Neuronal stem cell (in vitro differentiated cells): ENCODE measurements around the gene TBXAS1.

ENCODE experiments used
- DNase-seq: peaks from one replicate; pipeline ENCODE4 v3.0.0-alpha.2; 2013; ENCODE audit warnings: low spot score
- H2AFZ ChIP-seq: one replicate; pipeline ENCODE4 v1.6.1; 2013; ENCODE audit warnings: mild to moderate bottlenecking, low read length, inconsistent platforms
- H2AK5ac ChIP-seq: 2 replicates; pipeline ENCODE4 v1.6.1; 2013; ENCODE audit warnings: low read depth, mild to moderate bottlenecking, inconsistent platforms, low read length, moderate library complexity, mixed read lengths
- H2BK120ac ChIP-seq: 2 replicates; pipeline ENCODE4 v1.6.1; 2013; ENCODE audit warnings: low read depth, mild to moderate bottlenecking, inconsistent platforms, low read length, moderate library complexity, mixed read lengths
- H2BK12ac ChIP-seq: one replicate; pipeline ENCODE4 v1.6.1; 2013; ENCODE audit warnings: low read length, inconsistent platforms
- H2BK15ac ChIP-seq: 2 replicates; pipeline ENCODE4 v1.6.1; 2013; ENCODE audit warnings: mild to moderate bottlenecking, low read length, inconsistent platforms, mixed read lengths
- H2BK5ac ChIP-seq: one replicate; pipeline ENCODE4 v1.6.1; 2013; ENCODE audit warnings: inconsistent platforms, mild to moderate bottlenecking, low read length, moderate library complexity
- H3K14ac ChIP-seq: one replicate; pipeline ENCODE4 v1.6.1; 2013; ENCODE audit warnings: low read length, inconsistent platforms
- H3K18ac ChIP-seq: 2 replicates; pipeline ENCODE4 v1.6.1; 2013; ENCODE audit warnings: low read length, inconsistent platforms
- H3K23ac ChIP-seq: 2 replicates; pipeline ENCODE4 v1.6.1; 2013; ENCODE audit warnings: low read depth, mild to moderate bottlenecking, mixed read lengths, low read length, inconsistent platforms; ENCODE audit not compliant: poor library complexity
- H3K27ac ChIP-seq: replicated peaks from 3 replicates; pipeline ENCODE4 v1.5.1; 2013; ENCODE audit warnings: low read length, inconsistent platforms
- H3K27me3 ChIP-seq, 3 experiments: 2 replicates each; pipeline ENCODE4 v1.6.1; 2013; ENCODE audit warnings: low read length in 3 of 3, mild to moderate bottlenecking in 2 of 3, inconsistent platforms in 1 of 3, low read depth in 1 of 3, mixed read lengths in 1 of 3, moderate library complexity in 1 of 3; ENCODE audit not compliant: control insufficient read depth in 3 of 3, insufficient read depth in 3 of 3
- H3K36me3 ChIP-seq, 2 donors: replicated peaks in 1 of 2; 2 replicates each; pipeline ENCODE4 v1.6.1; 2013; ENCODE audit warnings: low read length in 2 of 2; ENCODE audit not compliant: control insufficient read depth in 2 of 2, insufficient read depth in 2 of 2
- H3K4ac ChIP-seq: 2 replicates; pipeline ENCODE4 v1.6.1; 2013; ENCODE audit warnings: inconsistent platforms, mild to moderate bottlenecking, low read length, moderate library complexity
- H3K4me1 ChIP-seq, 2 donors: 1 replicate in 1 of 2; 2 replicates in 1 of 2; pipeline ENCODE4 v1.6.1; 2013; ENCODE audit warnings: low read length in 2 of 2, low read depth in 1 of 2; ENCODE audit not compliant: control insufficient read depth in 2 of 2, insufficient read depth in 1 of 2
- H3K4me2 ChIP-seq: one replicate; pipeline ENCODE4 v1.6.1; 2013; ENCODE audit warnings: mild to moderate bottlenecking, low read length, inconsistent platforms; ENCODE audit not compliant: insufficient read depth, poor library complexity, severe bottlenecking
- H3K4me3 ChIP-seq, 2 donors: 2 replicates each; pipeline ENCODE4 v1.5.1; 2013; ENCODE audit warnings: low read length in 2 of 2, mild to moderate bottlenecking in 2 of 2, inconsistent platforms in 1 of 2, moderate library complexity in 1 of 2
- H3K79me1 ChIP-seq: one replicate; pipeline ENCODE4 v1.6.1; 2013; ENCODE audit warnings: low read depth, mild to moderate bottlenecking, inconsistent platforms, low read length, moderate library complexity
- H3K9ac ChIP-seq: one replicate; pipeline ENCODE4 v1.6.1; 2013; ENCODE audit warnings: mild to moderate bottlenecking, low read depth, low read length, inconsistent platforms; ENCODE audit not compliant: poor library complexity
- H3K9me3 ChIP-seq, 2 donors: replicated peaks in 1 of 2; 2 replicates each; pipeline versions ENCODE3 to v1.6.1; 2013; ENCODE audit warnings: low read length in 2 of 2, mild to moderate bottlenecking in 2 of 2, inconsistent platforms in 1 of 2, low read depth in 1 of 2, mixed read lengths in 1 of 2, moderate library complexity in 1 of 2; ENCODE audit not compliant: control insufficient read depth in 2 of 2, insufficient read depth in 1 of 2
- H4K8ac ChIP-seq: one replicate; pipeline ENCODE4 v1.6.1; 2013; ENCODE audit warnings: low read depth, mild to moderate bottlenecking, inconsistent platforms, low read length, moderate library complexity
- H4K91ac ChIP-seq: one replicate; pipeline ENCODE4 v1.6.1; 2013; ENCODE audit warnings: low read length, low read depth, mild to moderate bottlenecking, inconsistent platforms; ENCODE audit not compliant: poor library complexity
- WGBS, 2 donors: extraction: QIAGEN DNeasy Blood & Tissue Kit; methylation state at CpG; one replicate each; pipeline ENCODE4 v1.1.7; 2013; ENCODE audit warnings: missing lambda C conversion rate in 2 of 2, mixed read lengths in 1 of 2; ENCODE audit not compliant: insufficient read length in 2 of 2, insufficient replicate concordance in 1 of 2; ENCODE audit errors: extremely low coverage in 2 of 2; 5-methylcytosine and 5-hydroxymethylcytosine counted together

The TBXAS1 gene

GRCh38 chr7:139976055-139976837, 147.2 kb downstream of the TBXAS1 start:
- no peak overlapping the region for H2BK12ac ChIP-seq
- no peak overlapping the region for H4K8ac ChIP-seq
- no peak overlapping the region for H2AFZ ChIP-seq
- no peak for DNase-seq
- no CpG with 5 or more reads among the region's 11 CpGs for whole genome bisulfite sequencing, 2 donors
- no peak overlapping the region for H2BK15ac ChIP-seq
- no peak overlapping the region for H3K14ac ChIP-seq
- H3K27ac ChIP-seq, result no peak overlapping the region
- no peak overlapping the region for H3K9ac ChIP-seq
- H3K4me3 ChIP-seq, result no peak overlapping the region
- H2AK5ac ChIP-seq, result no peak overlapping the region
- no peak overlapping the region for H3K4ac ChIP-seq
- peaks cover 0 to 4% (median 0%) of the 10 kb centered on the region in 3 experiments for H3K27me3 ChIP-seq
- no peak overlapping the region for H4K91ac ChIP-seq
- no peak overlapping the region for H3K23ac ChIP-seq
- H3K79me1 ChIP-seq, result no peaks in the 10 kb centered on the region
- H3K4me1 ChIP-seq, result peaks cover 0 to 18% of the 10 kb centered on the region in 2 donors
- no peak overlapping the region for H2BK120ac ChIP-seq
- no peak overlapping the region for H3K18ac ChIP-seq
- no peaks in the 10 kb centered on the region for H3K9me3 ChIP-seq
- no peaks in the 10 kb centered on the region for H3K36me3 ChIP-seq
- H3K4me2 ChIP-seq, result no peak overlapping the region
- no peak overlapping the region for H2BK5ac ChIP-seq

GRCh38 chr7:139976838-139977656, 148.0 kb downstream of the TBXAS1 start:
- Histone ChIP-seq H2BK12ac (no peak overlapping the region), H2AK5ac (no peak overlapping the region), H4K8ac (no peak overlapping the region), H3K27me3 (peaks cover 0 to 4% (median 0%) of the 10 kb centered on the region in 3 experiments), H2BK120ac (no peak overlapping the region), H3K18ac (no peak overlapping the region), H3K4ac (no peak overlapping the region), H3K4me1 (peaks cover 0 to 12% of the 10 kb centered on the region in 2 donors), H2BK5ac (no peak overlapping the region), H3K36me3 (no peaks in the 10 kb centered on the region), H3K4me2 (no peak overlapping the region), H2AFZ (no peak overlapping the region), H3K9me3 (no peaks in the 10 kb centered on the region), H4K91ac (no peak overlapping the region), H3K23ac (no peak overlapping the region), H3K27ac (no peak overlapping the region), H3K14ac (no peak overlapping the region), H3K79me1 (no peaks in the 10 kb centered on the region), H3K9ac (no peak overlapping the region), H3K4me3 (no peak overlapping the region), H2BK15ac (no peak overlapping the region)
- no peak for DNase-seq
- no CpG with 5 or more reads among the region's 17 CpGs for WGBS, 2 donors

DNA sequence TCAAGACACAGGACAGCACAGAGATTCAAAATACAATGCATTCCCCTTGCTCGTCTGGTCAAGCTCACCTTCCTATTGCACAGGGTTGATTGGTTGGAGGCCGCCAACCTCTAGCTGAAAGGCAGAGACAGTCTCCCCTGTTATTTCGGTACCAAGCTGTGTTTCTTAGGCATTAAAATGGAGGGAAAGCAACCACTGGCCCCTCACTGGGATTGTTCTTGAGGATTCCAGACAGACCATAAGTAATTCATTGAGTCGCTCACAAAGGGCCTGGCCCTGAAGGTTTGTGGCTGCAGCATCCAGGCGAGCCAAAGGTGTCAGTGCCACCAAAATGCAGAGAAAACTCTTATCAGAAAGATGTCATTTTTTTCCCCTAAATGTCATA, 152.4 kb downstream of the TBXAS1 start:
- Histone ChIP-seq H4K8ac (no peak overlapping the region), H3K4ac (no peak overlapping the region), H3K27me3 (no peaks in the 10 kb centered on the region), H2AK5ac (no peak overlapping the region), H2BK12ac (no peak overlapping the region), H3K14ac (no peak overlapping the region), H3K79me1 (no peaks in the 10 kb centered on the region), H3K36me3 (no peaks in the 10 kb centered on the region), H4K91ac (no peak overlapping the region), H3K4me1 (no peaks in the 10 kb centered on the region), H2BK15ac (no peak overlapping the region), H3K4me2 (no peak overlapping the region), H3K27ac (no peak overlapping the region), H3K23ac (no peak overlapping the region), H3K9me3 (no peaks in the 10 kb centered on the region), H3K4me3 (no peak overlapping the region), H2BK5ac (no peak overlapping the region), H2AFZ (no peak overlapping the region), H3K18ac (no peak overlapping the region), H3K9ac (no peak overlapping the region), H2BK120ac (no peak overlapping the region)
- WGBS, 2 donors, result no CpG with 5 or more reads among the region's 5 CpGs
- no peak for DNase-seq
